GM10248 (cell line): ENCODE measurements around the gene C1orf52.

Experiments used
- CTCF ChIA-PET: fragments of 300-600 bp; sonication (Branson Sonifier 250); formaldehyde crosslinking; extraction: SDS; loops from one replicate; lab custom pipeline; 2021; ENCODE audit warnings: antibody characterized with exemption; lab: Yijun Ruan, JAX
- POLR2A ChIA-PET: fragments of 350-650 bp; sonication (Branson Sonifier 250); formaldehyde crosslinking; extraction: SDS; loops from one replicate; lab custom pipeline; 2020; ENCODE audit warnings: antibody characterized with exemption; lab: Yijun Ruan, JAX
- DNase-seq: peaks from one replicate; pipeline ENCODE4 v3.0.0; 2012; ENCODE audit errors: extremely low spot score
- TF ChIP-seq, protein P1 (sequence below): IDR thresholded peaks from 2 replicates; pipeline ENCODE4 v1.5.1; 2012; ENCODE audit warnings: mild to moderate bottlenecking, low read depth; ENCODE audit errors: extremely low read depth, missing control alignments, control extremely low read depth

The C1orf52 gene

DNA sequence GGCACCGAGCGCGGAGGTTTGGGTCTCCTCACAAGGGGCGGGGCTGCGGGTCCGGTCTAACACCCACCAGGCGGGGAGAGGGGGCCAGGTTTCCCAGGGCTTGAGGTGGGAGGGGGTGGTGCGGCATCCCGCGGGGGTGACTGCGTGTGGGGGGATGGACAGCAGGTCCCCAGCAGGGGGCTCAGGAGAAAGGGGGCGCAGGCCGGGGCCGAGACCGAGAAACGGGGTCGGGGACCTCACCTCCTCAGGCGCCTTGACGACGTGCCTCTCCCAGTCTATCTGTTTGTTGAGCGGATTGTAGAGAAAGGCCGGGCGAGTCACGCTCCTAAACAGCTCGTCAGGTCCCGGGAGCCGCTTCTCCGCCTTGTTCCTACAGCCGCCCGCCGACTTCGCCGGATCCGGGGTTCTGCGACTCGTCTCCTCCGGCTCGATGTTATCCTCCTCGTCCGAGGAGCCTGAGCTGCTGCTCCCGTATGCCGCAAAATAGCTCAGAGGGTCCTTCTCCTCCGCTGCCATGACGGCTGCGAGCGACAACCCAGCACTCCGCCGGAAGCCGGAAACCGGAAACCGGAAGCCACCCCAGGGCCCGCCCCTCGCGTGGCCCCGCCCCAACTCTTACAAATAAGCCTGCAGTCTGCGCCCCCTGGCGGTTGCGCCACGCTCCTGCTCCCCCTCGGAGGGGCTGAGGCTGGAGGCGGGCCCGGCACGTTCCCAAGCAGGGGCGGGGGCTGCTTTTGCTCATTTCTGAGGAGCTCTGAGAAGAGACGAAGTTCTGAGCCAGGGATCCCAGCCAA lies at the start of gene C1orf52:
Gene C1orf52 (minus strand): TSS at position 545 of the 794 bp plus-strand sequence. CDS start 29 bp downstream, at position 516.
- POLR2A ChIA-PET = interaction anchor here (0.9 to 1.5 kb wide), 3 partner anchors 11 to 22 kb away, joined by 3 to 9 read pairs (median 5); partner anchors contain the start of gene BCL10
- peak; percentile 93 for DNase-seq
- TF ChIP-seq, protein P1, sequence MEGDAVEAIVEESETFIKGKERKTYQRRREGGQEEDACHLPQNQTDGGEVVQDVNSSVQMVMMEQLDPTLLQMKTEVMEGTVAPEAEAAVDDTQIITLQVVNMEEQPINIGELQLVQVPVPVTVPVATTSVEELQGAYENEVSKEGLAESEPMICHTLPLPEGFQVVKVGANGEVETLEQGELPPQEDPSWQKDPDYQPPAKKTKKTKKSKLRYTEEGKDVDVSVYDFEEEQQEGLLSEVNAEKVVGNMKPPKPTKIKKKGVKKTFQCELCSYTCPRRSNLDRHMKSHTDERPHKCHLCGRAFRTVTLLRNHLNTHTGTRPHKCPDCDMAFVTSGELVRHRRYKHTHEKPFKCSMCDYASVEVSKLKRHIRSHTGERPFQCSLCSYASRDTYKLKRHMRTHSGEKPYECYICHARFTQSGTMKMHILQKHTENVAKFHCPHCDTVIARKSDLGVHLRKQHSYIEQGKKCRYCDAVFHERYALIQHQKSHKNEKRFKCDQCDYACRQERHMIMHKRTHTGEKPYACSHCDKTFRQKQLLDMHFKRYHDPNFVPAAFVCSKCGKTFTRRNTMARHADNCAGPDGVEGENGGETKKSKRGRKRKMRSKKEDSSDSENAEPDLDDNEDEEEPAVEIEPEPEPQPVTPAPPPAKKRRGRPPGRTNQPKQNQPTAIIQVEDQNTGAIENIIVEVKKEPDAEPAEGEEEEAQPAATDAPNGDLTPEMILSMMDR = peak; percentile 95

DNA sequence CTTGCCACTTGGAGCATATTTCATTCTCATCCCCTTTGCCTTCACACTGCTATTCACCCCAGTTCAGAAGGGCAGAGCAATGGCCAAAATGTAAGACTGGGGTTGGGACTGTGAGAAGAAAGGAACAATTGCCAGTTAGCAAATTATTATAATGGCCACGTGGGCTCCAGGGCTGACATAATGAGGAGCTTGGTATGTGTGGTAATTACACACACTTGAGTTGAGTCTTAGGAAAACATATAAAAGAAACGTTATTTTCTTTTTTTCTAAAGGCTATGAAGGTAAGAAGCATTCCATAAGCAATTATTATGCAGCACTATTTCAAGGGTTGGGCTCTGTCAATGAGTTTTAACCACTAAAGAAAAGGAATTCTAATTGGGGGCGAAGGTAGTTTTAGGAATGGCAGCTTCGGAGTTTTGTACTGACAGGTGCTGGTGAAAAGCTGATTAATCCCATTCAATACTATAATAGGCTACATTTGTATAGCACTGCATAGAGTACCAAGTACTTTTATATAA lies 49.4 kb upstream of the C1orf52 start:
- ChIA-PET POLR2A (no interaction called here), CTCF (interaction anchor here (0.6 to 2.6 kb wide), 17 partner anchors 8 to 902 kb away, joined by 3 to 22 read pairs (median 4); partner anchors contain the start of gene C1orf52)
- DNase-seq = no peak
- TF ChIP-seq, protein P1 = no peak

More for the DNA sequence above, at the start of gene C1orf52:
- CTCF ChIA-PET = interaction anchor here (0.7 to 11.1 kb wide), 51 partner anchors 9 to 477 kb away, joined by 3 to 203 read pairs (median 4); partner anchors contain the start of gene BCL10

DNA sequence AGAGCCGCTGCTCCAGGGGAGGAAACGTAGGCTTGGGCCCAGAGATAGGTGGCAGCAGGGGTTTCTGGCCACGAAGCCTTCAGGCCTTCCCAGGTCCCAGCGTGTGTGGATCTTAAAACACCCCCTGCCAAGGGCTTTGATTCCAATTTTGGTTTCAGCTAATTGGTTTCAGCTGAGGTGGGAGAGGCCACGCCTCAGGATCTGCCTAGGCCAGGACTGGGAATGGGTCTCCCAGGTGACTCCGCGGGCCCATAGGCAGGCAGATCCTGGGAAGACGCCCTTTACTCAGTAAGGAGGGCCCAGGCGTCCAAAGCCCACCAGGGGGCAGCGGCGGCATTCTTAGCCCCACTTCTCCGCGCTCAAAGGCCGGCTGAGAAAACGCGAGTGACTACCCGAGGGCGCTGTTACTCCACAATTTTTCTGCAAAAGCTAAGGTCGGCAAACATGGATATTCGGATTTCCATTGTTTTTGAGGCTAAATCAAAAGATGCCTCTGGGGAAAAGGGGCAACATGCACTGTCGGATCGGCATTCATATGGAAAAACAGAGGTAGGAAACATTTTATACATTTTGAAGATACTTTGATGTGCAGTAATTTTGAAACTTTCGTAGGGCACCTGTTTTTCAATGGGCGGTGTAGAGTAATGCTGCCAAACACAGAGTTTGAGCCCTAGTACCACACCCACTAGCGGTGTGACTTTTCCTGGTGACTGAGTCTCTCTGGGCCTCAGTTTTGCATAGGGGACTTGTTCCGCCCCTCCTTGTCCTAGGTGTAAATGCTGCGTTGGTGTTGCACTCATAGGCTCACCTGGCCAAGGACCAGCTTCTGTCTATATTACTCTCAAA lies 48.7 kb upstream of the C1orf52 start:
- TF ChIP-seq, protein P1 = peak; percentile 87
- POLR2A ChIA-PET = no interaction called here
- CTCF ChIA-PET = interaction anchor here (0.6 to 2.6 kb wide), 18 partner anchors 9 to 903 kb away, joined by 3 to 22 read pairs (median 4); partner anchors contain the start of gene C1orf52
- DNase-seq = peak; percentile 66

DNA sequence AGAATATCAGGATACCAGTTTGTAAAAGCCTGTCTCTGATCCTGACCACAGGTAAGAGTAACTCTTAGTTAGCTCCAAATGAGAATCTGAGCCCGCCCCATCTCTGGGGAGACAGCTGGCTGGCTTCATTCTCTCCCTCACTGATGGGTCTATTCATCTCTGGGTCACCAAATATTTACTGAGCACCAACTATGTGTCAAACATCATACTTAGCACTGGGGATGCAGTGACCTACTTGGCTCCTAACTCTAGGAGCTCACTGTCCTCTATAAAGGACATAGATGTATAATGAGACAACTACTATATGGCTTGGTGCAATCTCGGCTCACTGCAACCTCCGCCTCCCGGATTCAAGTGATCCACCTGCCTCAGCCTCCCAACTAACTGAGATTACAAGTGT lies 46.8 kb upstream of the C1orf52 start:
- ChIA-PET CTCF (no interaction called here), POLR2A (no interaction called here)
- TF ChIP-seq, protein P1 = no peak
- no peak for DNase-seq

DNA sequence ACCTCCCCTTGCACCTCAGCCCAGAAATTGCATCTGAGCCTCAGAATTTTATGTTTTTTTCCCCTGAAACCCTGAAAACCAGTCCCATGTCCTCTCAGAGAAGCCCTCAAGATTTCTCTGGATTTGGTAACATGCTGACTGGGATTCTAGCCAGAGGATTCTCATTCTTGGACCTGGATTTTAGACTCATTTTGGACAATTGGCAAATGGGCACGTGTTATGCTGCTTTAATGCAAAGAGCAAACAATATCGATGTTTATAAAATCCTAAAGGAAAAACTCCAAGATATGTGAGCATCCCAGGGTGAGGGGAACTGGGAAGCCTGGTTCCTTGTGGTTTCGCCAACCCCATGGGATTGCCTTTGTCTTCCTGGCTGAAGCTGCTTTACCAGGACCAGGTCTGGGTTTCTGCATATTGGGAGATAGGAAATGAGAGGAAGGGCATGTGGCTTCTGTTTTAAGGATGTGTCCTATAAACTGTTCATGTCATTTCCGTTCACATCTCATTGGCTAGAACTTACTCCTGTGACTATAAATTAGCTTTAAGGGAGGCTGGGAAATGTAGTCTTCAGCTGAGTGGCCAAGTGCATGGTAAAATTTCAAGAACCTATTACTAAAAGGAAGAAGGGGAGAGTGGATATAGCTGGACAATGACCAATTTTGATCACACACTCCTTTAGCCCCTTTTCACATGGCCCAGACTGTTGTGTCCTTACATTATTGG lies 44.1 kb upstream of the C1orf52 start:
- POLR2A ChIA-PET = no interaction called here
- TF ChIP-seq, protein P1 = no peak
- DNase-seq = no peak
- CTCF ChIA-PET = interaction anchor here (1.1 kb wide), 1 partner anchor 45 kb away, joined by 3 read pairs; no protein-coding TSS in a partner anchor
